H9 (cell line): ENCODE results near the gene DDX49. TPM values are rescaled to one million over a fixed set of nuclear protein-coding genes. Genes with fewer than 3 reads are reported as not detected.

Experiments used
- DNase-seq: peaks from one replicate; pipeline ENCODE4 v3.0.0-alpha.2; 2017
- H2AFZ ChIP-seq: one replicate; pipeline ENCODE4 v1.6.1; 2013; ENCODE audit warnings: mild to moderate bottlenecking, low read length, control low read depth, moderate library complexity
- H2AK5ac ChIP-seq: 2 replicates; pipeline ENCODE4 v1.6.1; 2013; ENCODE audit warnings: low read length, control low read depth, mixed read lengths; ENCODE audit not compliant: insufficient read length
- H2BK120ac ChIP-seq: one replicate; pipeline ENCODE4 v1.6.1; 2013; ENCODE audit warnings: low read depth, mild to moderate bottlenecking, low read length, control low read depth, inconsistent platforms; ENCODE audit not compliant: poor library complexity, severe bottlenecking
- H2BK12ac ChIP-seq: 2 replicates; pipeline ENCODE4 v1.6.1; 2013; ENCODE audit warnings: low read length, control low read depth, mixed read lengths, low read depth; ENCODE audit not compliant: insufficient read length
- H2BK15ac ChIP-seq: 2 replicates; pipeline ENCODE4 v1.6.1; 2013; ENCODE audit warnings: low read depth, low read length, control low read depth
- H2BK20ac ChIP-seq: one replicate; pipeline ENCODE4 v1.6.1; 2013; ENCODE audit warnings: low read depth, mild to moderate bottlenecking, low read length, control low read depth, inconsistent platforms; ENCODE audit not compliant: poor library complexity, severe bottlenecking
- H2BK5ac ChIP-seq: 2 replicates; pipeline ENCODE4 v1.6.1; 2013; ENCODE audit warnings: low read length, control low read depth, mixed read lengths; ENCODE audit not compliant: insufficient read length
- H3K14ac ChIP-seq: 2 replicates; pipeline ENCODE4 v1.6.1; 2013; ENCODE audit warnings: low read length, control low read depth; ENCODE audit not compliant: insufficient read depth
- H3K18ac ChIP-seq: 2 replicates; pipeline ENCODE4 v1.6.1; 2013; ENCODE audit warnings: low read depth, mild to moderate bottlenecking, mixed read lengths, low read length, control low read depth; ENCODE audit not compliant: insufficient read length
- H3K23ac ChIP-seq: 2 replicates; pipeline ENCODE4 v1.6.1; 2013; ENCODE audit warnings: low read length, control low read depth, mixed read lengths, low read depth; ENCODE audit not compliant: insufficient read length
- H3K23me2 ChIP-seq: 2 replicates; pipeline ENCODE4 v1.6.1; 2013; ENCODE audit warnings: low read depth, mild to moderate bottlenecking, mixed read lengths, low read length, control low read depth; ENCODE audit not compliant: insufficient read length, poor library complexity, severe bottlenecking
- H3K27ac ChIP-seq: 2 replicates; pipeline ENCODE4 v1.5.1; 2013; ENCODE audit warnings: low read length, control low read depth, mixed read lengths, low read depth; ENCODE audit not compliant: insufficient read length
- H3K27me3 ChIP-seq: 2 replicates; pipeline ENCODE4 v1.6.1; 2013; ENCODE audit warnings: low read length, control low read depth, inconsistent platforms; ENCODE audit not compliant: insufficient read depth
- H3K4ac ChIP-seq: 2 replicates; pipeline ENCODE4 v1.6.1; 2013; ENCODE audit warnings: low read depth, mild to moderate bottlenecking, control low read depth, inconsistent platforms, low read length, moderate library complexity
- H3K4me1 ChIP-seq: 2 replicates; pipeline ENCODE4 v1.6.1; 2013; ENCODE audit warnings: low read length, control low read depth, inconsistent platforms; ENCODE audit not compliant: insufficient read depth
- H3K4me2 ChIP-seq: 2 replicates; pipeline ENCODE4 v1.6.1; 2013; ENCODE audit warnings: low read length, control low read depth, mixed read lengths; ENCODE audit not compliant: insufficient read length, insufficient read depth
- H3K56ac ChIP-seq: 2 replicates; pipeline ENCODE4 v1.6.1; 2013; ENCODE audit warnings: low read depth, mild to moderate bottlenecking, mixed read lengths, low read length, control low read depth; ENCODE audit not compliant: insufficient read length
- H3K79me1 ChIP-seq: 2 replicates; pipeline ENCODE4 v1.6.1; 2013; ENCODE audit warnings: low read depth, mild to moderate bottlenecking, moderate library complexity, low read length, control low read depth, inconsistent platforms; ENCODE audit not compliant: insufficient read depth, poor library complexity, severe bottlenecking
- H3K79me2 ChIP-seq: 2 replicates; pipeline ENCODE4 v1.6.1; 2013; ENCODE audit warnings: low read length, control low read depth, inconsistent platforms; ENCODE audit not compliant: insufficient read depth
- H3K9ac ChIP-seq: 2 replicates; pipeline ENCODE4 v1.6.1; 2013; ENCODE audit warnings: low read length, control low read depth, mixed read lengths; ENCODE audit not compliant: insufficient read length; ENCODE audit errors: extremely low read depth
- H3K9me3 ChIP-seq: one replicate; pipeline ENCODE4 v1.6.1; 2013; ENCODE audit warnings: low read depth, low read length, inconsistent platforms; ENCODE audit not compliant: control insufficient read depth
- H3T11ph ChIP-seq: one replicate; pipeline ENCODE4 v1.6.1; 2013; ENCODE audit warnings: mild to moderate bottlenecking, low read length, control low read depth, inconsistent platforms
- H4K20me1 ChIP-seq: one replicate; pipeline ENCODE4 v1.6.1; 2013; ENCODE audit not compliant: control insufficient read depth, insufficient read length, insufficient read depth
- H4K5ac ChIP-seq: 2 replicates; pipeline ENCODE4 v1.6.1; 2013; ENCODE audit warnings: low read depth, mild to moderate bottlenecking, mixed read lengths, low read length, control low read depth; ENCODE audit not compliant: insufficient read length
- H4K8ac ChIP-seq: replicated peaks from 2 replicates; pipeline ENCODE4 v1.6.1; 2013; ENCODE audit warnings: low read length, control low read depth, mixed read lengths, low read depth; ENCODE audit not compliant: insufficient read length
- H4K91ac ChIP-seq: 2 replicates; pipeline ENCODE4 v1.6.1; 2013; ENCODE audit warnings: low read depth, mild to moderate bottlenecking, moderate library complexity, mixed read lengths, low read length, control low read depth; ENCODE audit not compliant: insufficient read length
- H3K27ac Mint-ChIP-seq, 3 experiments: 2 replicates in 2 of 3; 3 replicates in 1 of 3; pipeline ENCODE4 v1.8.0; 2020 to 2021; ENCODE audit warnings: mixed read lengths in 3 of 3, mild to moderate bottlenecking in 1 of 3, moderate library complexity in 1 of 3
- H3K27me3 Mint-ChIP-seq: 2 replicates; pipeline ENCODE4 v1.8.0; 2021; ENCODE audit warnings: low read depth, mild to moderate bottlenecking, moderate library complexity, mixed read lengths
- H3K36me3 Mint-ChIP-seq, 3 experiments: 2 replicates in 2 of 3; 3 replicates in 1 of 3; pipeline ENCODE4 v1.8.0; 2020 to 2021; ENCODE audit warnings: low read depth in 3 of 3, mixed read lengths in 3 of 3; ENCODE audit not compliant: insufficient read depth in 1 of 3
- H3K4me1 Mint-ChIP-seq, 2 experiments: 2 replicates each; pipeline ENCODE4 v1.8.0; 2020; ENCODE audit warnings: mixed read lengths in 2 of 2
- H3K4me3 Mint-ChIP-seq, 2 experiments: 2 replicates in 1 of 2; 3 replicates in 1 of 2; pipeline ENCODE4 v1.8.0; 2020 to 2021; ENCODE audit warnings: mild to moderate bottlenecking in 2 of 2, mixed read lengths in 2 of 2, moderate library complexity in 1 of 2
- H3K9me3 Mint-ChIP-seq, 2 experiments: 2 replicates in 1 of 2; 3 replicates in 1 of 2; pipeline ENCODE4 v1.8.0; 2020; ENCODE audit warnings: mild to moderate bottlenecking in 2 of 2, mixed read lengths in 2 of 2, moderate library complexity in 1 of 2
- CTCF ChIP-seq: fragments of 200-600 bp; sonication (generic); conservative IDR thresholded peaks from 3 replicates; pipeline ENCODE4 v1.8.0; 2021; ENCODE audit warnings: antibody characterized with exemption, mild to moderate bottlenecking
- WGBS: extraction: QIAGEN DNeasy Blood & Tissue Kit; methylation state at CpG from one replicate; pipeline ENCODE4 v1.1.7; 2013; ENCODE audit warnings: missing lambda C conversion rate, low lambda C conversion rate, mixed read lengths; ENCODE audit not compliant: insufficient read length; ENCODE audit errors: extremely low coverage; 5-methylcytosine and 5-hydroxymethylcytosine counted together
- total RNA-seq: library from RNA; stranded (reverse); gene quantifications from 2 replicates; pipeline ENCODE4 v1.2.1, GENCODE V29; 2021

The DDX49 gene
- total RNA-seq, 1 experiment from 2014 or later, result 52.3 TPM

- no peak overlapping the region for H2BK15ac ChIP-seq
- no peak overlapping the region for H3K56ac ChIP-seq
- no peak overlapping the region for H2BK5ac ChIP-seq
- H3K4me1 ChIP-seq, result no peaks in the 10 kb centered on the region
- H2BK12ac ChIP-seq, result no peak overlapping the region
- DNase-seq, result no peak
- H3K4ac ChIP-seq, result no peak overlapping the region
- H3K4me3 Mint-ChIP-seq, result peak overlapping the region in 1 of 2 experiments; percentile 39; a peak in 1 of 5 replicates
- no peaks in the 10 kb centered on the region for H3K79me1 ChIP-seq
- no peak overlapping the region; the same call in 1 of the 2 replicates for H3K14ac ChIP-seq
- no peaks in the 10 kb centered on the region for H3K9me3 Mint-ChIP-seq
- no peak overlapping the region for H3K23ac ChIP-seq
- H4K20me1 ChIP-seq, result no peaks in the 10 kb centered on the region
- no peak overlapping the region for H3K4me2 ChIP-seq
- H3K36me3 Mint-ChIP-seq, result peaks cover 14 to 42% (median 34%) of the 10 kb centered on the region in 3 experiments
- WGBS, result no CpG with 5 or more reads among the region's 25 CpGs
- peaks cover 0 to 13% of the 10 kb centered on the region in 2 experiments; a peak in 2 of 4 replicates for H3K4me1 Mint-ChIP-seq
- H2AFZ ChIP-seq, result no peak overlapping the region
- no peaks in the 10 kb centered on the region for H3K9me3 ChIP-seq
- no peak for TF ChIP-seq CTCF
- no peaks in the 10 kb centered on the region for H3K79me2 ChIP-seq
- no peaks in the 10 kb centered on the region for H3K27me3 Mint-ChIP-seq
- no peak overlapping the region for H2BK20ac ChIP-seq
- H3K9ac ChIP-seq, result no peak overlapping the region
- H2BK120ac ChIP-seq, result no peak overlapping the region
- no peaks in the 10 kb centered on the region for H3K23me2 ChIP-seq
- H2AK5ac ChIP-seq, result no peak overlapping the region
- H3K27ac ChIP-seq, result no peak overlapping the region
- H3K27ac Mint-ChIP-seq, result no peak overlapping the region
- H3K18ac ChIP-seq, result no peak overlapping the region
- H3T11ph ChIP-seq, result no peak overlapping the region
- H4K91ac ChIP-seq, result no peak overlapping the region
- no peak overlapping the region for H4K8ac ChIP-seq
- no peak overlapping the region for H4K5ac ChIP-seq
- no peaks in the 10 kb centered on the region for H3K27me3 ChIP-seq
Observed at GRCh38 chr19:18870531-18871172, 48.9 kb upstream of the DDX49 start.
